H1 (cell line): ENCODE measurements around the gene DCLK1. TPM values are rescaled to one million over a fixed set of nuclear protein-coding genes. Genes with fewer than 3 reads are reported as not detected.

Experiments used
- CTCF ChIA-PET: fragments of 300-600 bp; sonication (Branson Sonifier 250); formaldehyde crosslinking; loops from one replicate; lab custom pipeline; 2021; ENCODE audit not compliant: partially characterized antibody; lab: Charles Lee
- POLR2A ChIA-PET: fragments of 300-600 bp; sonication (Branson Sonifier 250); formaldehyde crosslinking; loops from one replicate; lab custom pipeline; 2021; ENCODE audit warnings: inconsistent platforms; ENCODE audit not compliant: partially characterized antibody; lab: Charles Lee
- DNase-seq, 2 experiments: peaks; one replicate each; pipeline versions ENCODE4 v3.0.0 to v3.0.0-alpha.2; 2010 to 2022; ENCODE audit warnings: low spot score in 2 of 2, low read depth in 1 of 2, mixed read lengths in 1 of 2
- FAIRE-seq: peaks from 2 replicates; lab custom pipeline; 2011; peaks lifted over from hg19 to GRCh38; lab: Jason Lieb, UNC
- H2AFZ ChIP-seq: 2 replicates; pipeline ENCODE4 v1.8.1; 2012; ENCODE audit warnings: low read length, inconsistent platforms
- H2AK5ac ChIP-seq: 2 replicates; pipeline ENCODE4 v1.6.1; 2013; ENCODE audit warnings: low read depth, low read length
- H2BK120ac ChIP-seq: replicated peaks from 2 replicates; pipeline ENCODE3; 2013; ENCODE audit warnings: low read depth, low read length, inconsistent platforms
- H2BK12ac ChIP-seq: 2 replicates; pipeline ENCODE4 v1.6.1; 2013; ENCODE audit warnings: low read depth, low read length
- H2BK15ac ChIP-seq: 2 replicates; pipeline ENCODE4 v1.6.1; 2013; ENCODE audit warnings: low read length
- H2BK20ac ChIP-seq: 2 replicates; pipeline ENCODE4 v1.6.1; 2013; ENCODE audit warnings: low read length
- H2BK5ac ChIP-seq: 2 replicates; pipeline ENCODE4 v1.6.1; 2013; ENCODE audit warnings: low read depth, low read length
- H3K14ac ChIP-seq: 2 replicates; pipeline ENCODE4 v1.6.1; 2013; ENCODE audit warnings: inconsistent platforms; ENCODE audit not compliant: insufficient read length
- H3K18ac ChIP-seq: 2 replicates; pipeline ENCODE4 v1.6.1; 2013; ENCODE audit warnings: low read length; ENCODE audit errors: extremely low read depth
- H3K23ac ChIP-seq: 2 replicates; pipeline ENCODE4 v1.6.1; 2013; ENCODE audit warnings: inconsistent platforms; ENCODE audit not compliant: insufficient read length
- H3K23me2 ChIP-seq: 2 replicates; pipeline ENCODE4 v1.6.1; 2013; ENCODE audit warnings: low read depth, low read length
- H3K27ac ChIP-seq: 2 replicates; pipeline ENCODE4 v1.6.1; 2011; ENCODE audit warnings: low read depth, low read length, inconsistent platforms
- H3K27me3 ChIP-seq, 4 experiments: replicated peaks in 1 of 4; 1 replicate in 1 of 4; 2 replicates in 3 of 4; pipeline versions ENCODE4 v1.6.1 to v1.8.1; 2011 to 2013; ENCODE audit warnings: low read length in 3 of 4, mild to moderate bottlenecking in 3 of 4, inconsistent platforms in 2 of 4, mixed read lengths in 2 of 4, moderate library complexity in 1 of 4; ENCODE audit not compliant: control insufficient read depth in 3 of 4, insufficient read depth in 3 of 4; ENCODE audit errors: extremely low read depth in 1 of 4
- H3K36me3 ChIP-seq, 4 experiments: 2 replicates each; pipeline versions ENCODE4 v1.6.1 to v1.8.1; 2011 to 2013; ENCODE audit warnings: mild to moderate bottlenecking in 4 of 4, low read length in 3 of 4, moderate library complexity in 2 of 4, control low read depth in 1 of 4, inconsistent platforms in 1 of 4; ENCODE audit not compliant: insufficient read depth in 4 of 4, control insufficient read depth in 2 of 4
- H3K4ac ChIP-seq: replicated peaks from 2 replicates; pipeline ENCODE3; 2013; ENCODE audit warnings: low read length, low read depth, mixed read lengths, inconsistent platforms; ENCODE audit not compliant: insufficient read length
- H3K4me1 ChIP-seq, 4 experiments: replicated peaks in 1 of 4; 1 replicate in 1 of 4; 2 replicates in 3 of 4; pipeline versions ENCODE4 v1.6.1 to v1.8.1; 2011 to 2013; ENCODE audit warnings: low read length in 3 of 4, inconsistent platforms in 2 of 4, mixed read lengths in 1 of 4; ENCODE audit not compliant: insufficient read depth in 4 of 4, control insufficient read depth in 3 of 4
- H3K4me2 ChIP-seq, 2 experiments: 2 replicates each; pipeline versions ENCODE4 v1.6.1 to v1.8.1; 2011 to 2013; ENCODE audit warnings: low read depth in 2 of 2, low read length in 2 of 2, control low read depth in 1 of 2, inconsistent platforms in 1 of 2, mild to moderate bottlenecking in 1 of 2; ENCODE audit not compliant: insufficient read depth in 1 of 2
- H3K4me3 ChIP-seq, 4 experiments: fragments of 200-600, 300-600 bp in 1 of 4; sonication (generic), shearing (Covaris generic), sonication (Bioruptor Twin) in 1 of 4; 2 replicates each; pipeline versions ENCODE4 v1.5.1 to v1.8.1; 2011 to 2016; ENCODE audit warnings: low read length in 4 of 4, low read depth in 3 of 4, control low read depth in 2 of 4, inconsistent platforms in 2 of 4, mild to moderate bottlenecking in 2 of 4, mixed read lengths in 1 of 4, moderate library complexity in 1 of 4; ENCODE audit not compliant: insufficient read depth in 2 of 4; ENCODE audit errors: extremely low read depth in 1 of 4
- H3K56ac ChIP-seq: replicated peaks from 2 replicates; pipeline ENCODE3; 2013; ENCODE audit warnings: low read depth, mild to moderate bottlenecking, mixed read lengths, low read length, inconsistent platforms; ENCODE audit not compliant: insufficient read length
- H3K79me1 ChIP-seq: 2 replicates; pipeline ENCODE4 v1.6.1; 2013; ENCODE audit warnings: low read depth, low read length, control low read depth
- H3K79me2 ChIP-seq, 2 experiments: 2 replicates each; pipeline versions ENCODE4 v1.6.1 to v1.8.1; 2012 to 2013; ENCODE audit warnings: low read length in 2 of 2, mild to moderate bottlenecking in 2 of 2, inconsistent platforms in 1 of 2; ENCODE audit not compliant: insufficient read depth in 2 of 2, control insufficient read depth in 1 of 2
- H3K9ac ChIP-seq, 4 experiments: replicated peaks in 1 of 4; 1 replicate in 1 of 4; 2 replicates in 3 of 4; pipeline versions ENCODE4 v1.6.1 to v1.8.1; 2011 to 2013; ENCODE audit warnings: low read depth in 3 of 4, low read length in 3 of 4, control low read depth in 2 of 4, mild to moderate bottlenecking in 2 of 4, moderate library complexity in 2 of 4, inconsistent platforms in 1 of 4; ENCODE audit errors: extremely low read depth in 1 of 4
- H3K9me3 ChIP-seq, 2 experiments: 2 replicates each; pipeline versions ENCODE4 v1.6.1 to v1.8.1; 2012 to 2013; ENCODE audit warnings: mild to moderate bottlenecking in 2 of 2, moderate library complexity in 2 of 2, control low read depth in 1 of 2, inconsistent platforms in 1 of 2, low read depth in 1 of 2, low read length in 1 of 2, mixed read lengths in 1 of 2; ENCODE audit not compliant: insufficient read depth in 2 of 2
- H4K20me1 ChIP-seq, 2 experiments: replicated peaks in 1 of 2; 2 replicates each; pipeline versions ENCODE3 to v1.8.1; 2011 to 2013; ENCODE audit warnings: inconsistent platforms in 2 of 2, low read length in 2 of 2, mild to moderate bottlenecking in 1 of 2; ENCODE audit not compliant: insufficient read depth in 2 of 2, control insufficient read depth in 1 of 2
- H4K5ac ChIP-seq: 2 replicates; pipeline ENCODE4 v1.6.1; 2013; ENCODE audit warnings: low read length, low read depth, mixed read lengths, inconsistent platforms; ENCODE audit not compliant: insufficient read length
- H4K8ac ChIP-seq: 2 replicates; pipeline ENCODE4 v1.8.0; 2013; ENCODE audit warnings: mild to moderate bottlenecking, moderate library complexity, low read length, inconsistent platforms; ENCODE audit not compliant: insufficient read depth; ENCODE audit errors: extremely low read depth
- H4K91ac ChIP-seq: replicated peaks from 2 replicates; pipeline ENCODE3; 2013; ENCODE audit warnings: low read length, mixed read lengths, inconsistent platforms; ENCODE audit not compliant: insufficient read length
- CREB1 ChIP-seq: IDR thresholded peaks from 2 replicates; pipeline ENCODE4 v1.6.1; 2012; ENCODE audit warnings: inconsistent platforms
- KDM1A ChIP-seq: fragments of 200-600, 300-600 bp; sonication (generic); IDR thresholded peaks from 2 replicates; pipeline ENCODE4 v1.7.1; 2016; ENCODE audit warnings: mild to moderate bottlenecking, low read length, borderline replicate concordance
- KDM4A ChIP-seq: IDR thresholded peaks from one replicate; pipeline ENCODE4 v1.7.1; 2012; ENCODE audit warnings: low read depth, mild to moderate bottlenecking, moderate library complexity, low read length, inconsistent platforms; ENCODE audit not compliant: severe bottlenecking
- RBBP5 ChIP-seq: IDR thresholded peaks from 2 replicates; pipeline ENCODE4 v1.7.1; 2012; ENCODE audit warnings: low read depth, mild to moderate bottlenecking, inconsistent platforms, low read length, moderate library complexity, borderline replicate concordance
- SAP30 ChIP-seq: fragments of 300-600 bp; sonication (generic); IDR thresholded peaks from 2 replicates; pipeline ENCODE4 v1.7.1; 2012; ENCODE audit warnings: low read length, moderate library complexity, mild to moderate bottlenecking, inconsistent platforms; ENCODE audit not compliant: insufficient read depth, insufficient replicate concordance
- ZNF274 ChIP-seq: IDR thresholded peaks from 2 replicates; pipeline ENCODE4 v1.7.0; 2012; ENCODE audit warnings: low read length, borderline replicate concordance; ENCODE audit errors: extremely low read depth
- WGBS, 2 experiments: shearing (Covaris generic) in 1 of 2; methylation state at CpG; one replicate each; pipeline versions ENCODE4 v1.1.6 to v1.1.7; 2013 to 2015; ENCODE audit warnings: low lambda C conversion rate in 2 of 2, mixed read lengths in 2 of 2, inconsistent platforms in 1 of 2, low coverage in 1 of 2, missing lambda C conversion rate in 1 of 2; ENCODE audit not compliant: insufficient replicate concordance in 2 of 2, insufficient coverage in 1 of 2, insufficient read length in 1 of 2; ENCODE audit errors: extremely low coverage in 1 of 2, missing lambda C conversion rate in 1 of 2; 5-methylcytosine and 5-hydroxymethylcytosine counted together
- polyA plus RNA-seq, 7 experiments: library from polyadenylated mRNA; depleted of rRNA in 3 of 7; stranded (reverse) in 5 of 7; unstranded in 2 of 7; fragments of >200 nt in 5 of 7; fragments of 200-250 nt in 2 of 7; gene quantifications; 1 replicate in 5 of 7; 2 replicates in 1 of 7; 4 replicates in 1 of 7; pipeline versions ENCODE4 v1.2.1 to v1.2.3, GENCODE V29; 2011 to 2013; ENCODE audit warnings: missing spikeins in 2 of 7, mixed read lengths in 2 of 7
- total RNA-seq: library from RNA; stranded (reverse); fragmentation: NEBNext Ultra II Directional; extraction: Animal tissue kit (Norgen Biotek cat#: 25700); gene quantifications from 2 replicates; pipeline ENCODE4 v1.2.1, GENCODE V29; 2021
- TF ChIP-seq, protein P1 (sequence below): IDR thresholded peaks from 2 replicates; pipeline ENCODE4 v1.6.1; 2011; ENCODE audit warnings: low read depth, mild to moderate bottlenecking, low read length; ENCODE audit not compliant: insufficient read depth

The DCLK1 gene
- total and polyA plus RNA-seq, 2 of the 8 experiments (the other 6 are each of a cell fraction or from before 2014, with no cell fraction given) = 22.8 to 41.0 TPM

DNA sequence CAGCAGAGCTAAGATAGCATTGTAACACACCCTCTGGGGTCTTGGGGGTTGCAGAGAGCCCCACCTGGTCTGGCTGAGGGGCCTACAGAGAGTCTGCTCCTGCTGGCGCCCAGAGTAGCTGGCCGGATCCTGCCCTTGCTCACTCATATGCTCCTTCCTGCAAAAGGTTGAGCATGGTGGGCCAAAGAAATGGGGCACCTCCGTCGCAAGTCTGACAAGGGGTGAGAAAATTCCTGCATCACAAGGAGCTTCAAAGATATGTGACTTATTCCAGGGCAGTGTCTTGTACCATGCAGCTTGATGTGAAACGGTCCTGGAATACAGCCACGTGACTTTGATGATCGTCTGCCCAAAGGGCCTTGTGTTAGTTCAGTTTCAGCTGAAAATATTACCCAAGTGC, 218.3 kb downstream of the DCLK1 start:
- Histone ChIP-seq H3K9me3 (no peaks in the 10 kb centered on the region), H4K5ac (no peak overlapping the region), H2BK120ac (no peak overlapping the region), H4K20me1 (no peaks in the 10 kb centered on the region), H3K4me1 (peaks cover 3 to 13% (median 12%) of the 10 kb centered on the region in 4 experiments), H3K27ac (no peak overlapping the region), H3K36me3 (no peaks in the 10 kb centered on the region), H2BK15ac (peak overlapping the region; percentile 36; the same call in 1 of the 2 replicates), H4K91ac (no peak overlapping the region), H3K9ac (no peak overlapping the region), H2AFZ (no peak overlapping the region), H3K23ac (no peak overlapping the region), H4K8ac (peak overlapping the region; percentile 38; the same call in 1 of the 2 replicates), H3K18ac (no peak overlapping the region), H3K27me3 (no peaks in the 10 kb centered on the region), H3K4ac (no peak overlapping the region), H3K23me2 (no peaks in the 10 kb centered on the region), H3K56ac (no peak overlapping the region), H2BK5ac (no peak overlapping the region), H3K79me1 (no peaks in the 10 kb centered on the region), H3K14ac (no peak overlapping the region), H2BK12ac (no peak overlapping the region), H2BK20ac (0 out of 2 replicates have a peak overlapping the region, but pooled peaks have one; percentile 36), H3K79me2 (no peaks in the 10 kb centered on the region), H3K4me3 (no peak overlapping the region), H3K4me2 (no peak overlapping the region), H2AK5ac (no peak overlapping the region)
- FAIRE-seq (no peak), DNase-seq (peak in 1 of 2 experiments; percentile 31)
- ChIA-PET POLR2A (no interaction called here), CTCF (interaction anchor here (0.6 to 2.0 kb wide), 6 partner anchors 36 to 294 kb away, joined by 3 to 7 read pairs (median 3); no protein-coding TSS in a partner anchor)
- WGBS, 2 experiments = 90% methylated on average over 7 of the region's 7 CpGs; no CpG with 5 or more reads in 1 of the 2 experiments
- TF ChIP-seq KDM4A = no peak
- no peak for TF ChIP-seq RBBP5
- TF ChIP-seq CREB1 = no peak
- TF ChIP-seq SAP30 = no peak
- no peak for TF ChIP-seq KDM1A
- TF ChIP-seq, protein P1, sequence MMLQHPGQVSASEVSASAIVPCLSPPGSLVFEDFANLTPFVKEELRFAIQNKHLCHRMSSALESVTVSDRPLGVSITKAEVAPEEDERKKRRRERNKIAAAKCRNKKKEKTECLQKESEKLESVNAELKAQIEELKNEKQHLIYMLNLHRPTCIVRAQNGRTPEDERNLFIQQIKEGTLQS = no peak
- TF ChIP-seq ZNF274 = no peak
